Adipocyte (in vitro differentiated cells): ENCODE measurements around the gene WNT2B.

Experiments used
- DNase-seq: peaks from one replicate; pipeline ENCODE4 v3.0.0-alpha.2; 2015; ENCODE audit warnings: low read depth
- H3K27me3 ChIP-seq: replicated peaks from 2 replicates; pipeline ENCODE4 v1.7.0; 2013; ENCODE audit warnings: mild to moderate bottlenecking, low read length, moderate library complexity; ENCODE audit not compliant: control insufficient read depth, insufficient read depth
- H3K36me3 ChIP-seq: 2 replicates; pipeline ENCODE4 v1.7.0; 2013; ENCODE audit warnings: low read length, mild to moderate bottlenecking, moderate library complexity; ENCODE audit not compliant: control insufficient read depth, insufficient read depth, severe bottlenecking
- H3K4me1 ChIP-seq: 2 replicates; pipeline ENCODE4 v1.7.0; 2013; ENCODE audit warnings: mild to moderate bottlenecking, low read length, moderate library complexity; ENCODE audit not compliant: control insufficient read depth, insufficient read depth
- H3K4me3 ChIP-seq: 2 replicates; pipeline ENCODE4 v1.7.0; 2013; ENCODE audit warnings: mild to moderate bottlenecking, low read length, moderate library complexity
- H3K9ac ChIP-seq: 2 replicates; pipeline ENCODE4 v1.7.0; 2013; ENCODE audit warnings: mild to moderate bottlenecking, low read length, moderate library complexity
- H3K9me3 ChIP-seq: 2 replicates; pipeline ENCODE4 v1.7.0; 2013; ENCODE audit warnings: mild to moderate bottlenecking, low read length, moderate library complexity; ENCODE audit not compliant: control insufficient read depth

Gene WNT2B

DNA sequence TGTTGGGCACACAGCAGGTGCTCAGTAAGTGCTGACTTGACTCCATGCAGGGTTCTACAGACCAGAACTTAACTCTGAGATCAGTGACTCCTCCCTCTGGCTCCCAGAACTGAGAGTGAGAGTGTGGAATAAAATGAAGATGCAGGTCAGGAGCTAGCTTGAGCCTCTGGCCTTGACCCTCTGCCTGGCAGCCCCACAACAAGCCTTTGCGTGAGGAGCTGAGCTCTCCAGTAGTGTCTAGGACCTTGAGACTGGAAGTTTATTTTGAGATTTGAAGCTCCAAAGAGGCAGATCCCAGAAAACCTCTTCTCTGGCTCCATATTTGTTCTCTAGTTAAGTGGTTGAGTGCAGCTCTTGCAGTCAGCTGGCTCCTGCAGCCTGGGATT, 3.4 kb upstream of the WNT2B start:
- no peaks in the 10 kb centered on the region for H3K36me3 ChIP-seq
- H3K9ac ChIP-seq = no peak overlapping the region
- no peaks in the 10 kb centered on the region for H3K9me3 ChIP-seq
- H3K4me1 ChIP-seq = peaks cover 19% of the 10 kb centered on the region
- DNase-seq = no peak
- no peak overlapping the region for H3K4me3 ChIP-seq
- peaks cover 31% of the 10 kb centered on the region for H3K27me3 ChIP-seq

DNA sequence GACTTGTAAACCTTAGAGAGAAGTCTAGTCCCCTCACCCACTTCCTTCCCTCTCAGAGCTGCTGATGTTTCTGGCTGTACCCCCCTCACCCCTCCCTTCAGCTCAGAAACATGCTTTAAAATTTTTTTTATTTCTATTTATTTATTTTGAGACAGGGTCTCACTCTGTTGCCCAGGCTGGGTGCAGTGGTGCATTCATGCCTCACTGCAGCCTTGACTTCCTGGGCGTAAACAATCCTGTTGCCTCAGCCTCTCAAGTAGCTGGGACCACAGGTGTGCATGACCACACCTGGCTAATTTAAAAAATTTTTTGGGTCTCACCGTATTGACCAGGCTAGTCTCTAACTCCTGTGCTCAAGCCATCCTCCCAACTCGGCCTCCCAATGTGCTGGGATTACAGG, 2.9 kb upstream of the WNT2B start:
- H3K27me3 ChIP-seq = peaks cover 31% of the 10 kb centered on the region
- H3K4me3 ChIP-seq = no peak overlapping the region
- peaks cover 19% of the 10 kb centered on the region for H3K4me1 ChIP-seq
- H3K9ac ChIP-seq = no peak overlapping the region
- DNase-seq = no peak
- no peaks in the 10 kb centered on the region for H3K36me3 ChIP-seq
- H3K9me3 ChIP-seq = no peaks in the 10 kb centered on the region

GRCh38 chr1:112506306-112506705, 2.5 kb upstream of the WNT2B start:
- DNase-seq = no peak
- Histone ChIP-seq H3K9ac (no peak overlapping the region), H3K9me3 (no peaks in the 10 kb centered on the region), H3K4me3 (no peak overlapping the region), H3K27me3 (peaks cover 31% of the 10 kb centered on the region), H3K36me3 (no peaks in the 10 kb centered on the region), H3K4me1 (peaks cover 19% of the 10 kb centered on the region)

GRCh38 chr1:112506731-112507130, 2.0 kb upstream of the WNT2B start:
- Histone ChIP-seq H3K9me3 (no peaks in the 10 kb centered on the region), H3K4me1 (peaks cover 19% of the 10 kb centered on the region), H3K36me3 (no peaks in the 10 kb centered on the region), H3K4me3 (no peak overlapping the region), H3K9ac (no peak overlapping the region), H3K27me3 (peaks cover 31% of the 10 kb centered on the region)
- no peak for DNase-seq

- no peak overlapping the region for H3K4me3 ChIP-seq
Observed at GRCh38 chr1:112507336-112507735, 1.4 kb upstream of the WNT2B start.

DNA sequence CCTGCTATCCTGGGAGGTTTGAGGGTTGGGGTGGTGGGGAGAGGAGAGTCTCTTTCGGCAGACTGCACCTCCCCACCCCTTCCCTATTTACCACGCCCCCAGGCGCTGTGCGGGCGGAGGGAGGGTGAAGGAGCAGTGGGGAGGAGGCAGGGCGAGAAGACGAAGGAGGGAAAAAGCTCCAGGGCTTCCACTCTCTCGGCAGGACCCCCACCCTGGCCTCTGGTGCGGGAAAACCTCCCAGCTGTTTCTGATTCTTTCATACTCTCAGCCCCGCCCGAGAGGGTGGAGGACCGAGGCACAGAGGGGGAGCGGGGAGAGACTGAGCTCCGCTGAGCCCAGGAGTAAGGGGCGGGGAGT, 866 bp upstream of the WNT2B start:
- peak overlapping the region; percentile 76 for H3K4me3 ChIP-seq
- peak overlapping the region; percentile 15 for H3K9ac ChIP-seq
- H3K4me1 ChIP-seq = peaks cover 12% of the 10 kb centered on the region
- H3K36me3 ChIP-seq = no peaks in the 10 kb centered on the region
- no peaks in the 10 kb centered on the region for H3K9me3 ChIP-seq
- peaks cover 31% of the 10 kb centered on the region for H3K27me3 ChIP-seq
- DNase-seq = peak; percentile 47

More at GRCh38 chr1:112507336-112507735, 1.4 kb upstream of the WNT2B start:
- no peak overlapping the region for H3K9ac ChIP-seq
- no peaks in the 10 kb centered on the region for H3K9me3 ChIP-seq
- peaks cover 31% of the 10 kb centered on the region for H3K27me3 ChIP-seq
- H3K36me3 ChIP-seq = no peaks in the 10 kb centered on the region
- DNase-seq = no peak
- peaks cover 17% of the 10 kb centered on the region for H3K4me1 ChIP-seq

GRCh38 chr1:112509005-112509659, 367 bp downstream of the WNT2B start:
- Histone ChIP-seq H3K27me3 (peaks cover 26% of the 10 kb centered on the region), H3K36me3 (no peaks in the 10 kb centered on the region), H3K4me3 (peak overlapping the region; percentile 76), H3K9ac (peak overlapping the region; percentile 24), H3K9me3 (no peaks in the 10 kb centered on the region), H3K4me1 (peaks cover 7% of the 10 kb centered on the region)
- DNase-seq = no peak

DNA sequence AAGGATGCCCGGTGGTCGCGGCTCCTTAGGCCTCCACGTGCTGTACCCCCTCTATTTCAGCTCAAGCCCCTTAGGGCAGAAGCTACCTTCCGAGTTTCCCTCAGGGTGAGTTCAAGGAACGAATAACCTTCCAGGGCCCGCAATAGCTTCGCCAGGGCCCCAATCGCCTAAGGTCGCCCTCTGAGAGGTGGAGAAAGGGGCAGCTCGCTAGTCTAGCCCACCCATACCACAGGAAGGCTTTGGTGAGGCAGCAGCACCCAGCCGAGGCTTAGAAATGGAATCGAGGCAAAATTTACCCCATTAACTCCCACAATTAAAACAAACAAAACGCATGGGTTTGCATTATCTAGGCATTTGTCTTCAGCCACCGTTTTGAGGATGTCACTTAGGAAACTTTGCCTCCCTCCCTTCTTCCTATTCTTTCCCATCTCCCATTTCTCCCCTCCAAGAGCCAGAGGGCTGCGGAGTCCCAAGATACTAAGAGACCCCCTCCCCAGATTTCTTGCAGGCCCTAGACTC, 954 bp downstream of the WNT2B start:
- Histone ChIP-seq H3K27me3 (peaks cover 22% of the 10 kb centered on the region), H3K36me3 (no peaks in the 10 kb centered on the region), H3K9ac (no peak overlapping the region), H3K4me3 (no peak overlapping the region), H3K9me3 (no peaks in the 10 kb centered on the region), H3K4me1 (peaks cover 7% of the 10 kb centered on the region)
- DNase-seq = no peak

DNA sequence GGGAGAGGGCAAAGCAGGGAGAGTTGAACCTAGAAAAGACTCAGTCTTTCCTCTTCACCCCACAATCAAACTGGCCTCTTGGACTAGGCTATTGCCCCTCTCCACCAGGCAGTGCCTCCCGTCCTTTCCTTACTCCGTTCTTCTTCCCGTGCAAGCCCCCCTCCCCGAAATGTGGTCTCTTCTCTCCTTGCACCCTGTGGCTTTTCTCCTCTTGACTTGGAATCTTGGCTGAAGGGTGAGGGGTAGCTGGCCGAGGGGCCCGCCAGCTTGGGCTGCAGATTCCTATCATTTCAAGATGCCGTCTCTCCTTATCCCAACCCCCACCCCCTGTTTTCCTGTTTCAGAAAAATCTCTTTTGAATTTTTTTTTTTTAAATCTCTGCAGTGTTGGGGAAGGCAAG, 1.6 kb downstream of the WNT2B start:
- peaks cover 22% of the 10 kb centered on the region for H3K27me3 ChIP-seq
- no peak for DNase-seq
- H3K36me3 ChIP-seq = no peaks in the 10 kb centered on the region
- H3K9ac ChIP-seq = no peak overlapping the region
- H3K4me1 ChIP-seq = peaks cover 10% of the 10 kb centered on the region
- H3K9me3 ChIP-seq = no peaks in the 10 kb centered on the region
- no peak overlapping the region for H3K4me3 ChIP-seq

GRCh38 chr1:112511897-112512296, 3.1 kb downstream of the WNT2B start:
- peaks cover 18% of the 10 kb centered on the region for H3K27me3 ChIP-seq
- H3K4me3 ChIP-seq = no peak overlapping the region

GRCh38 chr1:112513112-112513870, 4.5 kb downstream of the WNT2B start:
- peaks cover 13% of the 10 kb centered on the region for H3K4me1 ChIP-seq
- H3K9ac ChIP-seq = no peak overlapping the region
- H3K36me3 ChIP-seq = no peaks in the 10 kb centered on the region
- H3K9me3 ChIP-seq = no peaks in the 10 kb centered on the region
- H3K4me3 ChIP-seq = no peak overlapping the region
- no peak for DNase-seq
- H3K27me3 ChIP-seq = peaks cover 4% of the 10 kb centered on the region

More at GRCh38 chr1:112511897-112512296, 3.1 kb downstream of the WNT2B start:
- no peaks in the 10 kb centered on the region for H3K9me3 ChIP-seq
- H3K4me1 ChIP-seq = peaks cover 18% of the 10 kb centered on the region
- no peak for DNase-seq
- H3K36me3 ChIP-seq = no peaks in the 10 kb centered on the region
- H3K9ac ChIP-seq = no peak overlapping the region
